Dedifferentiated amniotic fluid mesenchymal stem cell (primary cell): ENCODE data around the gene CLCA2.

Experiments used
- DNase-seq: peaks from one replicate; pipeline ENCODE4 v3.0.0-alpha.2; 2016; ENCODE audit errors: extremely low spot score

Gene CLCA2, protein sequence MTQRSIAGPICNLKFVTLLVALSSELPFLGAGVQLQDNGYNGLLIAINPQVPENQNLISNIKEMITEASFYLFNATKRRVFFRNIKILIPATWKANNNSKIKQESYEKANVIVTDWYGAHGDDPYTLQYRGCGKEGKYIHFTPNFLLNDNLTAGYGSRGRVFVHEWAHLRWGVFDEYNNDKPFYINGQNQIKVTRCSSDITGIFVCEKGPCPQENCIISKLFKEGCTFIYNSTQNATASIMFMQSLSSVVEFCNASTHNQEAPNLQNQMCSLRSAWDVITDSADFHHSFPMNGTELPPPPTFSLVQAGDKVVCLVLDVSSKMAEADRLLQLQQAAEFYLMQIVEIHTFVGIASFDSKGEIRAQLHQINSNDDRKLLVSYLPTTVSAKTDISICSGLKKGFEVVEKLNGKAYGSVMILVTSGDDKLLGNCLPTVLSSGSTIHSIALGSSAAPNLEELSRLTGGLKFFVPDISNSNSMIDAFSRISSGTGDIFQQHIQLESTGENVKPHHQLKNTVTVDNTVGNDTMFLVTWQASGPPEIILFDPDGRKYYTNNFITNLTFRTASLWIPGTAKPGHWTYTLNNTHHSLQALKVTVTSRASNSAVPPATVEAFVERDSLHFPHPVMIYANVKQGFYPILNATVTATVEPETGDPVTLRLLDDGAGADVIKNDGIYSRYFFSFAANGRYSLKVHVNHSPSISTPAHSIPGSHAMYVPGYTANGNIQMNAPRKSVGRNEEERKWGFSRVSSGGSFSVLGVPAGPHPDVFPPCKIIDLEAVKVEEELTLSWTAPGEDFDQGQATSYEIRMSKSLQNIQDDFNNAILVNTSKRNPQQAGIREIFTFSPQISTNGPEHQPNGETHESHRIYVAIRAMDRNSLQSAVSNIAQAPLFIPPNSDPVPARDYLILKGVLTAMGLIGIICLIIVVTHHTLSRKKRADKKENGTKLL

DNA sequence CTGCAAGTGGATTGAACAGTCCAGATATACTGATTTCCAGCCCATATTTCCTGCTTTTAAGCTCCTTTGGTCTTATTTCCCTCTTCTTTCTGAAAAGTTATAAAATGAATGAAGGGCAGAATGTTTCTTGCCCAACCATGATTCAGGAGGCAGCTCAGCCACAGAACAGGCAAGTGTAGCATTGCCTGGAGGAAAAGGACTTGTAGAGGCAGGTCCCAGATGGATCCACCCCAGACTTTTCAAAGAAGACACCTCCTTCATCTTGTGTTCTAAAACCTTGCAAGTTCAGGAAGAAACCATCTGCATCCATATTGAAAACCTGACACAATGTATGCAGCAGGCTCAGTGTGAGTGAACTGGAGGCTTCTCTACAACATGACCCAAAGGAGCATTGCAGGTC lies at the start of gene CLCA2:
TSS of gene CLCA2 (plus strand) at position 299 of the 400 bp plus-strand sequence. CDS start at position 376, 77 bp downstream.
- no peak for DNase-seq

DNA sequence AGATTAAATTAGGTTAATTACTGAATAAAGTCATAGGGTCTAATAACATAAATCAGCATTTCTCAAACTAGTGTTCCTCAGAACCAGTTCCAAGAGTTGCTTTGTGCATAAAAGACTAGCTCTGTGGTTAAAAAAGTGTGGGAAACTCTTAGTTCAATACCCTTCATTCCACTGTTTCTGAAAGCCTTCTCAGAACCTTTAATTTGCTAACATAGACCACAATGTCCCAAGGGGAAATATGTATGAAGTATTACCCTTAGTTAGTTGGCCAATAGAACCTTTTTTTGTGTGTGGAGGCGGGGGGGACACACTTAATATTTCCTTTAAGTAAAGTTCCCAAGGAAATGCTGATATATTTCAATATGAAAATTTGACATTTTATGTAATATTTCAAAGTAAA lies 48.3 kb upstream of the CLCA2 start:
- DNase-seq: no peak

DNA sequence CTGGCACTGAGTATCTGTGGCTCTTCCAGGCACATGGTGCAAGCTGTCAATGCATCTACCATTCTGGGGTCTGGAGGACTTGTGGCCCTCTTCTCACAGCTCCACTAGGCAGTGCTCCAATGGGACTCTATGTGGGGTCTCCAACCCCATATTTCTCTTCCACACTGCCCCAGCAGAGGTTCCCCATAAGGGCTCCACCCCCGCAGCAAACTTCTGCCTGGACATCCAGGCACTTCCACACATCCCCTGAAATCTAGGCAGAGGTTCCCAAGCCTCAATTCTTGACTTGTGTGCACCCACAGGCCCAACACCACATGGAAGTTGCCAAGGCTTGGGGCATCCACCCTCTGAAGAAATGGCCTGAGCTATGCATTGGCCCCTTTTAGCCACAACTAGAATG lies 46.6 kb upstream of the CLCA2 start:
- DNase-seq: no peak

DNA sequence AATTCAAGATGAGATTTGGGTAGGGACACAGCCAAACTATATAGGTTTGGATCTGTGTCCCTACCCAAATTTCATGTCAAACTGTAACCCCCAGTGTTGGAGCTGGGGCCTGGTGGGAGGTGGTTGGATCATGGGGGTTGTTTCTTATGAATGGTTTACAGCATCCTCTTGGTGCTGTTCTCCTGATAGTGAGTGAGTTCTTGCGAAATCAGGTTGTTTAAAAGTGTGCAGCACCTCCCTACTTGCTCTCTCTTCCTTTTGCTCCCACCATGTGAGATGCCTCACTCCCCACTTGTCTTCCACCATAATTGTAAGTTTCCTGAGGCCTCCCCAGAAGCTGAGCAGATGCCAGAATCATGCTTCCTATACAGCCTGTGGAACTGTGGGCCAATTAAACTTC lies 45.2 kb upstream of the CLCA2 start:
- DNase-seq: no peak

DNA sequence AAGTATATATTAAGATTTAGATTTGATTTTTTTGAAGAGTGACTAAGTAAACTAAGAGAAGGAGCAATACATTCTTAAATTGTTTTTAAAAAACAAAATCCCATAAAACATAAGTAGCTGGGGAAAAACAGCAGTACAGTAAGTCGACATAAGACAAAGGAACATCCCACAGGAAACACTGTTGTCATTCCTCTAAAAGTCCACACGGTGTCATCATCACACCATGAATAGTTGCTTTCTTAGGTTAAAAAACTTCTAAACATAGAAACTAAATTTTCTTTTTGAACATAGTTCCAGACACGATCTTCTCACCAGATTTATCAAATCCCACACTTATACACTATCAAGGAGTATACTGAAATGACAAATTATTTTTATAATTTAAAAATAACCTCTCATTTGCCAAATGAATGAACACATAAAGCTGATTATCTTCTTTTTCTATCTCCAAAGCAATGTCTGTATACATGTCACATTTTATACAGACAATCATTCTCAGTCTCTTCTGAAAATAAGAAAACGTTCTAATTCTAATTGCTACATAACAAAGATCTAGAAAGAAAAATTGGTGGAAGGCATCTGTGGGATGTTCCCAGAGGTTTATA lies 43.6 kb upstream of the CLCA2 start:
- peak; percentile 63 for DNase-seq

DNA sequence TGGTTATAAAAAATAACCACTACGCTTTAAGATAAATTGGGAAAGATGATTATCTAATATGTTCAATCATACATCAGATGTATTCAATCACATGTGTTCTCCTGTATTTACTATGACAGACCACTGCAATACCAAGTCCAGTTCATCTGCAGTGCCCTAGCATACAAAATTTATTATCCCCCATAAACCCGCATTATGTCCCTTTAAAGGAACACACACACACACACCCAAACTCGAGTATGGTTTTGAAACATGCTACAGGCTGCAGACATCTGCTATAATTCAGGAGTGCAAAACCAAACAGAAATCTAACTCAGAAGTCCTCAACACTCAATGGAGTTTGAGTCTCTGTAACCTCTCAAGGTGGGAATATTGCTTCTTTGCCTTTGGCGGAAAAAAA lies 42.7 kb upstream of the CLCA2 start:
- no peak for DNase-seq

DNA sequence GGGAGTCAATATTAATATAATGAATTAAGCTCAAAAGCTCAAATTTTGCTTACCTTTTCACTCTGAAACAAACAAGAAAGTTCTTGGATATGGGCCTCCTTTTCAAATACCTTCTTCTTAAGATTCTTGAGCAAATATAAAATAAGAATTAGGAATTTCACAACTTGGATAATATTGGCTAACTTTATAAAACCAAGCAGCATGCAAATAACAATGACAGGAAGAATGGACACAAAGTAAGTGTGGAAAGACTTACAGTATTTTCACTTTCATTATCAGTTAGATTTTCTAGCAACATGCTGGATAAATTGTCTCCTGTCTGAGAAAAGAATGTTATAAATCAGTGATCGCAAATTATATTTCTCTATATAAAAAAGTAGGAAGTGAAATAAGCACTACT lies 41.1 kb upstream of the CLCA2 start:
- DNase-seq: no peak

DNA sequence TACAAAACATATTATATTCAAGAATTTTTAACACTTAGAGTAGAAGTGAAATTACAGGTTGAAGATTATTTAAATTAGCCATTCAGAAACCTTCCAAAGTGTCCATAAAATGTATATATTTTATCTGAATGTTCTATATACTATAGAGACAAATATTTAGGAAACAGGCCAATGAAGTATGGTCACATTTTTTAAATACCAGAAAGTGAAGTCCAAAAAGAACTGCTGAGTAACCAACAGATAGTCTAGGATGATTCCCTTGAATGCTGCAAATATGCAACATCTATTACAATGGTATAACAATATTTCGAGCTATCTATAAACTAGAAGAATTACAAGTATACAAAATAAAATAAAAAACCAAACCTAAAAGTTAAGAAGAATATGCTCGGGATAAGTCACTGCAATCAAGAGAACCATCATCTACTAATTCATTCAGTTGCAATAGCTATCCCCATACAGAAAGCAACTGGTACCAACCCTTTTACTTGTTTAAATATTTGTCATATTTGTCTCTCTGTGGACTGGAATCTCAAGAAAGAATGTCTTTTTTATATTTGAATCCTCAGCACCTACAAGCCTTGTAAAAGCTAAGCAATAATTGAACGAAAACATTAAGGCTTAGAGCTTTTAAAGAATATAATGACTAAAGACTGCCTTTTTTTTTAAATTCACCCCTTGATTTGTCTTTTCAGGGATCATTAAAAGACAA lies 35.9 kb upstream of the CLCA2 start:
- no peak for DNase-seq

DNA sequence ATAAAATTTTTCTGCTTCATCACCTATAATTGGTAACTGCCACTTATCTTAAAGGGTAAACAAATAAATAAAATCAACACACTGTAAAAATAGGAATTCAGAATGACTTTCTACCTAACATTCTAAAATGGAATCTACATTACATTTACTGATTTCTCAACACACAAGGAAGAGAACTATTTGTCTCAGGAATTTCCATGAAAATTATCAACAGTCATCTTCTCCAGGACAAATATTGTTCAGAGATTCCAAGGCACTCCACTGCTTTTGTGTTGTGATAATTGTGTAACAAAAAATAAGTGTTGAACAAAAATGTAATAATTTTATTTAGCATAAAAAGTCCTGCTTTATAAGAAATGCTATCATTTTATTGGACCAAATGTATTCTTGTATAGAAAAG lies 35.2 kb upstream of the CLCA2 start:
- DNase-seq: no peak

DNA sequence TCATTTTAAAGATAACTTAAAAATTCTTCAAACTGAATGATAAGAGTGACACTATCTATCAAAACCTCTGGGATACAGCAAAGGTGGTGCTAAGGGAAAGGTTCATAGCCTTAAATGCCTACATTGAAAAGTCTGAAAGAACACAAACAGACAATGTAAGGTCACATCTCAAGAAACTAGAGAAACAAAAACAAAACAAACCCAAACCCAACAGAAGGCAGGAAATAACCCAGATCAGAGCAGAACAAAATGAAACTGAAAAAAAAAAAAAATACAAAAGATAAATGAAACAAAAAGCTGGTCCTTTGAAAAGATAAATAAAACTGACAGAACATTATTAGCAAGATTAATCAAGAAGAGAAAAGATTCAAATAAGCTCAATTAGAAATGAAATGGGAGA lies 34.7 kb upstream of the CLCA2 start:
- no peak for DNase-seq

DNA sequence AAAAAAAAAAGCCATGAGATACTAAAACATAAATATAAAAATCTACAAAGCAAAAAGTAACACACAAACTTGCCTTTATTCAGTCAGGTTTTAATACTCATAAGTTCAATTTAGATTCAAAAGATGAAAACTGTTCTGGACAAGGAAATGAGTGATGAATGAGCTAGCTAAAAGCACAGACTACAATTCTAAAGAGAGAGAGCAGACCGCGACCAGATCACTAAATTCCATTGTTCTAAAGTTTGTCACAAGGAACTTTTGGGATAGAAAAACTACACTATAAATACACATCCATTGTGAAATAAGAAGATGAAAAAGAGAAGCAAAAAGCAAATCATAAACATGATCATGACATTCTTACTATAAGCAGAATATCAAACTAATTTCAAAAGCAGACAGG lies 29.6 kb upstream of the CLCA2 start:
- DNase-seq: peak; percentile 56

DNA sequence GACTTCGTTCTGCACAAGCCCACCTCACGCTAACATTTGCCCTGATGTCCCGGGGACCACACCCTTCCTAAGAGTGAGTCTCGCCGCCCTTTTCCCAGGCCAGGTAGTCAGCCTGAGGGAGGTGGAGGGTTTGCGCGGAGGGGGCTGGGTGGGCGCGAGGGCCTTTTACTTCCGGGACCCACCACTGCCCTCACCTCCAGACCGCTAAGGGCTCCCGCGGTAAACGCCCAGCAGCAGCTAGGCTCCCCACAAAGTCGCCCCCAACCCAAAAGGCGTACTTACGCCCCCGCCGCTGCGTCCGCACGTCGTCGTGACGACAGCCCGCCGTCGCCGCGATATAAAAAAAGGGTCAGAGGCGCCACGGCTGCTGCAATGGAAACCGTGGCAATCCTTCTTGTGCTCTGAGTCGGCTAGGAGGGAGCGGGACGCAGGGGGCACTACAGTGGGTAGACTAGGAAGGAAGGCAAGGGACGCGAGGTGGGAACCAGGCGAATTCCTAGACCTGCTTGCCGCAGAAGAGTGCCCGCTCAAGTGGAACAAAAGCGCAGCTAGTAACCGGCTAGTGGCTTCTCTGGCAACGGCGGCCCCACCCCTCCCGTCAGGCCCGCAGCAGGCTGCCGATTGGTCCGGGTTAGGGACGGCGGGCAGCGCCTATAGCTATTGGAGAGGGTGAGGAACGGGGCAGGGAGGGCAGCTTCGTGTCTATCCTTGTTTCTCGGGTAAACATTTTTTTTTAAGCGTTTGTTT lies 28.0 kb upstream of the CLCA2 start, which contains the start of gene ODF2L:
TSS of gene ODF2L (minus strand) at position 573 of the 747 bp plus-strand sequence. CDS start 9,296 bp downstream, outside the sequence.
- DNase-seq: peak; percentile 79

DNA sequence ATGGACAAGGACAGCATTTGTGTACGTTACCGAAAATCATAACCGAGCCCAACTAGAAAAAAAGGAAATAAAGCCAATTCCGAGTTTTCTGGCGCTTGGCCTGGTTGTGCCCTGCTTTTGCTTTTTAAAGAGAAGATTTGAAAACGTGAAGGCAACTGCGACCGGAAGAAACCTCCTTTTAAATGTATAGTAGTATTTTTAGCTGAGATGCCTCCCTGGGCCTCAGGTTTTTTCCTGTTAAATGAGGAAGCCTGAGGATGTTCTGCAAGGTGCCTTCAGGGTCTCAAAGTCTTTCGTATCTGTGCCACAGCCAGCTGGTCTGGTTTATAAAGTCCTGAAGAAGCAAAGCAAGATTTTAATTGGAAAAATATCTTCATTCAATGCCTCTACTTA lies 27.5 kb upstream of the CLCA2 start:
- DNase-seq: no peak

DNA sequence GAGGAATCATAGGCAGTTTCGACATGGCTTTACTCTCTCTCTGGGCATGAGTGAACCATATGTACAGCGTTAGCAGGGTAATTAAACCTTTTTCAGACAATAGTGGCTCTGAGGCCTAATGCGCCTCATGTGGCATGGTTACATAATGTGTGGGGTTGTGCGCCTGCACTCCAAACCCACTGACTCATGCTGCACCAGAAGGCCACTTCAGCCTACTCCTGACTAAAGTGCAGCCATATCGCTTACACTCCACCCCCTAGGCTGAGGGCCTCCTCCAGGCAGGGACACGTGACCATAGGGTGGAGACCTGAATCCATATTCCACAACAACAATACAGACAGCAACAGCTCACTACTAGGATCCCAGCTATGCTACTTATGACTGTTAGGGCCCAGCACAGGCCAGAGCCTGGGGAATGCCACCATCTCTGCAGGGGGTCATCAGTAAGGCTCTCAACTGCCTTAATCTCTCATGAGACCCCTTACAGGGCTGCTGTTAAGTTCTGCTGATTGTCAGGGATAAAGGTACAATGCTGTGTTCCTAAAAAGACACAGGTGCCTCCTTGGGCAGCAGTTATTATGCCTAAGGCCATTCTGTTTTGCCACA lies 14.5 kb upstream of the CLCA2 start:
- DNase-seq: no peak

DNA sequence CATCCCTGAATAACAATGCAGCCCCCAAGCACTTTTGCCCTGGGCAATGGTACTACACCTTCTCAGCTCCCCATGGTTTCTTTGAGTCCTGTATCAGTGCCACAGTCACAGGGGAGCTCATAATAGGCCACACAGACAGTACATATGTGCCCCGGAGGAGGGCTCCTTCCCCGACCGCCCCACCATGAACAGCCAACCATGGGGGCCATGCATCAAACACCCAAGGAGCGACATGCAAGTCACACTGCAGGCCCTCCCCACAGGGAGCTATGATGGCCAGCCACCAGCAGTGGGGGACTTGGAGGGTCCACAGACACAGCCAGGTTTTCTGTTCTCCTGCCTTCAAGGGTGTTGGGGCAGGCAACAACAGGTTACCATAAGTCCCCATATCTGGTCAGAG lies 13.1 kb upstream of the CLCA2 start:
- DNase-seq: no peak

DNA sequence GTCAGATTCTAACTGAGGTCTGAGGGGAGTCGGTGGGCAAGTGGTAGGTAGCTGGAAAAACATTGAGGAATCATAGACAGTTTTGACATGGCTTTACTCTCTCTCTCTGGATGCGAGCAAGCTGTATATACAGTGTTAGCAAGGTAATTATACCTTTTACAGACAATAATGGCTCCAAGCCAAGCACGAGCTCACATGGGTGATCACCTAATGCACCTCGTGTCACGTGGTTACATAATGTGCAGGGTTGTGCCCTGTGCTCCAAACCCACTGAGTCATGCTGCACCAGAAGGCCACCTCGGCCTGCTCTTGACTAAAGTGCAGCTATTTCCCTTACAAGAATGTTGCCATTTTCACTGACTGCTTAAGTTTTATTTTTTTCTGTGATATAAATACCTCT lies 7.6 kb upstream of the CLCA2 start:
- no peak for DNase-seq

DNA sequence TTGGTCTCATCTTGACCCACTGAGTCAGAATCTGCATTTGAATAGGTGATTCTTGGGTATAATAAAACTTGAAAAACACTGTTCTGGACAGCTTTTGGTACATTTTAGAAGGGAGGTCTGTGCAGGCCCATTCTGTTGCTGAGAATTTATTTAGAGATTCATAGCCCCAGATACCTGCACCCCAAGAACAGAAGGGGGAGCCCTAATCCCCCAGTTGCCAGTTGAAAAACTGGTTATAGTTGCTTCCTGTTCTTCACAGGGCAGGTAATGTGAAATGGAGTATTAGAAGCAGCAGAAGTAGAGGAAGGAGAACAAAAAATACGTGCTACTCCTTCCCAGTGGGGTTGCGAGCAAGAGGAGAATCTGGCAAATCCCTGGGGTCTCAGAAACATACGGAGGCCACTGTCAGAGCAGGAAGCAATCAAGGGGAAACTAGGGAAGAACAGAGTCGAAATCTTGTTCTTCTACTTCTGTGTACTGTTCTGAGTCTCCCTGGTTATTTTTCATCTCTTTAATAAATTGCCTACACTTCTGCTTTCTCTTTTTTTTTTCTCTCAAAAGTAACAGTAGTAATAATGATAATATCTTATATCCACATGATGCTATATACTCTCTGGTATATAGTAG lies 4.6 kb upstream of the CLCA2 start:
- no peak for DNase-seq

DNA sequence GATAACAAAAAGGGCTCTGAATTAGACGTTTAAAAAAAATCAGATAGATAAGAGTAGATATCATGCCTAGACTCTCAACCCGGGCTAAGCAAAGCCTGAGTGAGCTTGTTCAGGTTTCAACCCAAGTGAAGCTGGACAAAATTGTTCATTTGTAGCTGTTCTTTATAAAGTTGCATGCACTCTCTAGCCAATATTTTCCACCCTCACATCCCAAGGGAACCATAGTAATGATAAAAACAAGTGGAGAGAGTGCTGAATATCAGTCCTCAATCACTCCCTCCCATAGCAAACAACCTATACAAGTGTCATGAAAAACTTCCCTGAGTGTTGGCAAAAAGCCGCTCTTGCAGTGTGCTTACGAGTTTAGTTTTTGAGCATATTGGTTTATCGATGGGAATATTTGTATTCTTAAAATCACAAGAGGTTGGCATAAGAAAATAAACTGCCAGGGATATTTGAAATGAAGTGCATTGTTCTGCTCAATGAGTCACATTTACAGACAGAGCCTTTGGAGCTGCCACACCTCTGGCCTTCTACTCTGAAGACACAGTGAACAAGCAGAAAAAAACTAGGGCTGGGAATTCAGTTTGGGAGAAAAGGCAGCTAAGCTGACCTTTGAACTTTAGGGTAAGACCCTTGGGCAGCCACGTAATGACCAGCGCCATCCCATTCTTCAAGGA lies 2.2 kb upstream of the CLCA2 start:
- DNase-seq: no peak

DNA sequence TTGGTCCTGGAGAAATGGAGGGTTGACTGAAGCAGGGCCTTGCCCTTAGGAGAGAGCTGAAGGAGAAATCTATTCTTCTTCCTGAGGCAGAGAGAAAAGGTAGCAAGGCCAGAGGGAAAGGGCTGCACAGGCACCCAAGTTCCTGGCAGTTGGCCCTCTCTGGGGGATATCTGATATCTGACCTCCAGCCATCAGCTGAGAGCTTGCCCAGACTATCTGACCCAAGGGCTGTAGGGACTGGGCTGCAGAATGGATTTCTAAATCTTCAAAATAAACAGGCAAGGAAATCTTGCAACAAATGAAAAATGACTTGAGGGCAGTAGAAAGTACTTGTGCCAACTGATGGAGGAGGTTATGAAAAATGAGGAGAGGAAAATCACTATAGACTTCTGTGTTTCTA lies 498 bp upstream of the CLCA2 start:
- DNase-seq: no peak
